ENCODE results near the gene CUL5.
"Not testable (repeated sequence)": the region's sequence is repeated elsewhere in the genome, so short reads cannot be mapped to it uniquely, and the experiment has no call there.

CUL5 gene

DNA sequence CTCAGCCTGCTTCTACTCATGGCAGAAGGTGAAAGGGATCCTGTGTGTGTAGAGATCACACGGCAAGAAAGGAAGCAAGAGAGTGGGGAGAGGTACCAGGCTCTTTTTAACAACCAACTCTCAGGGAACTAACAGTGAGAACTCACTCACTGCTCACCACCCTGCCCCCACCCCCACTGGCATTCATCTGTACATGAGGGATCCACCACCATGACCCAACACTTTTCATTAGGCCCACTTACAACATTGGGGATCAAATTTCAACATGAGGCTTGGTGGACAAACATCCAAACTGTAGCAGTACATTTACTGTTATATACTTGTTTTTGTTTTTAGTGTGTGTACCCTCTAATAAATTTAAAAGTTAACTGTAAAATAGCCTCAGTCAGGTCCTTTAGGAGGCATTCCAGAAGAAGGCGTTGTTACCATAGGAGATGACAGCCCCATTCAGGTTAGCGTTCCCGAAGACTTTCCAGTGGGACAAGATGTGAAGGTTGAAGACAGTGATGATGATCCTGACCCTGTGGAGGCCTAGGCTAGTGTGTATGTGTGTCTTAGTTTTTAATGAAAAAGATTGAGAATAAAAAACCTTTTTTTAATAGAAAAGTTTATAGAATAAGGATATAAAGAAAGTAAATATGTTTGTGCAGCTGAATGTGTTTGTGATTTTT is 11.3 kb downstream of the CUL5 start:
- no peak for DNase-seq (ENCODE audit: low read depth in 2 of 2)

DNA sequence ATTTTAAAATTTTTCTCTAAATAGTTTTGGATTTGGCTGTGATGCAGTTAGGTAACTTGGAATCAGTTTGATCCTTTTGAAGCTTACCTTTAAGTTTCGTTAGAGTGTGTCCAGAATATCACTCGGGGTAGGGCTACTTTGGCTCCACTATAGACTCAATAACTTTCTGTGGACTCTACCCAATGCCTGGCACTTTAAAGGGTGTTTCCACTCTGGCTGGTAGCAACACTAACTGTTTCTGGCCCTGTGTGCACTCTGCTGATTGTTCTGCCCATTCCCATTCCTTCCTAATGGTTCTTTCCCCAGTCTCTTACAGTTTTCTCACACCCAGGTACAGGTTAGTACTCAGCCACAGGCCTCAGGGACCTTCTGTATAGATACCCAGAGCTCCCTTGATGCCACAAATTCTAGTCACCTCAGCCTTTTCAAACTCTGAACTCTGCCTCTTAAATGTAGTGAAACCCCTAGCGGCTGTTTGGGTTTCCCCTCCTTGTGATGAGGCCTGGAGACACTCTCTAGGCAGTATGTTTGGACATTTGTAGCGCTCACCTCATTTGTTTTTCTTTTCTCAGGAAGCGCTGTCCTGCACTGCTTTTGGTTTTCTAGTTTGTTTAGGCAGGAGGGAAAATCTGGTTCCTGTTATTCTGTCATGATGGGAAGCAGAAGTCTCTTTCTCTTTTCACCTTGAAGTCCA is 16.8 kb downstream of the CUL5 start:
- no peak for DNase-seq (ENCODE audit: low read depth in 2 of 2)

DNA sequence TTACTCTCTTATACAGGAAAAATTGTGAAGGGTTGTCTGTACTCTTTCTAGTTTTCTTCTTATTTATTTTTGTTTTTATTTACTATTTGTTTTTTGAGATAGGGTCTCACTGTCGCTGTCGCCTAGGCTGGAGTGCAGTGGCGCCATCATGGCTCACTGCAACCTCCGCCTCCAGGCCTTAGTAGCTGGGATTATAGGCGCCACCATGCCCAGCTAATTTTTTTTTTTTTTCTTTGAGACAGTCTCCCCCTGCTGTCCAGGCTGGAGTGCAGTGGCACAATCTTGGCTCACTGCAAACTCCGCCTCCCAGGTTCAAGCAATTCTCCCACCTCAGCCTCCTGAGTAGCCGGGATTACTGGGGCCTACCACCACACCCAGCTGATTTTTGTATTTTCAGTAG is 18.4 kb downstream of the CUL5 start:
- DNase-seq (ENCODE audit: low read depth in 2 of 2) = no peak

DNA sequence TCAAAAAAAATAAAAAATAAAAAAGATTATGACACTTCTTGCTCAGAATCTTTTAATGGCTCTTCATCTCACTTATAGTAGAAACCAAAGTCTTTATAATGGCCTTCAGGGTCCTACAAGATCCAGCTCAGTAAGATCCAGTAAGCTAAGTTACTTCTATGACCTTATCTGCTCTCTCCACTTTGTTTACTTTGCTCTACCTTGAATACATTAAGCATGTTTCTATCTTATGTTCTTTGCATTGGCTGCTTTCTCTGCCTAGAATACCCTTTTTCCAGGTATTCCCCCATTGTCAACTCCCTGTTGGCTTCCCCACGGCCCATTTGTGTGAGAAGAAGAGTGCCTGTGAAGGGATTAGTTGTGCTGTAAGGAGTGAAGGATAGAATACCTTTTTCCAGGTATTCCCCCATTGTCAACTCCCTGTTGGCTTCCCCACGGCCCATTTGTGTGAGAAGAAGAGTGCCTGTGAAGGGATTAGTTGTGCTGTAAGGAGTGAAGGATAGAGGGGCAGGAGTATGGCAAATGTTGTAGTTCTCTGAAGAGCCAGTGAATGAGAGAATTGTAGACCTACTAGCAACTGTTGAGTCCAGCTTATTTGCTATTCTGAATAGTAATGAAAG is 20.2 kb downstream of the CUL5 start:
- not testable (repeated sequence) for DNase-seq (ENCODE audit: low read depth in 2 of 2)

DNA sequence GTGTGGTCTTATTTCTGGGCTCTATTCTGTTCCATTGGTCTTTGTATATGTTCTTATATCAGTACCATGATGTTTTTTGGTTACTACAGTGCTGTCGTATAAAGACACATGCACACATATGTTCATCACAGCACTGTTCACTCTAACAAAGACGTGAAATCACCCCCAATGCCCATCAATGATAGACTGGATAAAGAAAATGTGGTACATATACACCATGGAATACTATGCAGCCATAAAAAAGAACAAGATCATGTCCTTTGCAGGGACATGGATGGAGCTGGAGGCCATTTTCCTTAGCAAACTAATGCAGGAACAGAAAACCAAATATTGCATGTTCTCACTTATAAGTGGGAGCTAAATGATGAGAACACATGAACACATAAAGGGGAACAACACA is 22.9 kb downstream of the CUL5 start:
- not testable (repeated sequence) for DNase-seq (ENCODE audit: low read depth in 2 of 2)

DNA sequence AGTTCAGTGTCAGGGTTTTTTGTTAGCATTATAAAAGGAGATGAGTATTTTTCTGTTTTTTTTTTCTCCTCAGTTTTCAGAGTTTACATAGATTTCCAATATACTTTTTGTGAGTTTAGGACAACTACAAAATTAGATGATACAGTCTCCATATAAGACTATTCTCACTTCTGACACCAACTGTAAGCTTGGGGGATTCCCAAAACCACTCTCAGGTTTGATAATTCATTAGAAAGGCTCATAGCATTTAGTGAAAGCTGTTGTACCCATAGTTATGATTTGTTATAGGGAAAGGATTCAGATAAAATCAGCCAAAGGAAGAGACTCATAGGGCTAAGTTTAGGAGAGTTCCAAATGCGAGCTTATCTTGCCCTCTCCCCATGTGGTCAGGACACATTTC is 24.1 kb downstream of the CUL5 start:
- no peak for DNase-seq (ENCODE audit: low read depth in 2 of 2)

DNA sequence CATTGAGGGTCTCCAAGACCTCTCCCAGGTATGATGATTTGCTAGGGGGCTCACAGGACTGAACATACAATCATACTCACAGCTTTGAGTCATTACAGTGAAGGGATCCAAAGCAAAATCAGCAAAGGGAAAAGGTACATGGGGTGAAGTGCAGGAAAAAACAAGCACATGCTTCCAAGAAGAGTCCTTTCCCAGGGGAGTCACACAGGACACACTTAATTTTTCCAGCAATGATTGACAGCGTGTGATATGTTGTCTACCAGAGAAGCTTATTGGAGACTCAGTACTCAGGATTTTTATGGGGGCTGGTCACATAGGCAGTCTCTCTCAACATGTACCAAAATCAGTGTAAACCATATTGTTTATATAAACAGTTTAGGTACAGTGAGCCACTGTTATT is 25.3 kb downstream of the CUL5 start:
- no peak for DNase-seq (ENCODE audit: low read depth in 2 of 2)

DNA sequence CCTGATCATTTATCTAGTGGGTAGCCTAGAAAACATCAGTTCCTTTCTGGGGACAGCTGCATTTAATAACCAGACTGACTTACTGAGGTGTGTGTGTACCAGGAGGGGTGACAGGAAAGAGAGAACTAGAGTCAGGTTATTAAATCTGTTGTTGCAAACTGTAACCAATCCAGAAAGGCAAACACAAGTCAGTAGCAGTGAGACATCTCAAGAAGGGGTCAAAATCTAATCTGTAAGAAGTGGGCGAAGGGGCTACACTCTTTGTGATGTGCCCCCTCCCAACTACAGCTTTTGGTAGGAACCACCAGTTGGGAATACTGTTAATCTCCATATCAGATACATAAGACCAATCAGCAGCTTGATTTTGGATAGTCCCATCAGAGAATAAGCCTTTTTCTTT is 26.3 kb downstream of the CUL5 start:
- DNase-seq (ENCODE audit: low read depth in 2 of 2) = no peak

DNA sequence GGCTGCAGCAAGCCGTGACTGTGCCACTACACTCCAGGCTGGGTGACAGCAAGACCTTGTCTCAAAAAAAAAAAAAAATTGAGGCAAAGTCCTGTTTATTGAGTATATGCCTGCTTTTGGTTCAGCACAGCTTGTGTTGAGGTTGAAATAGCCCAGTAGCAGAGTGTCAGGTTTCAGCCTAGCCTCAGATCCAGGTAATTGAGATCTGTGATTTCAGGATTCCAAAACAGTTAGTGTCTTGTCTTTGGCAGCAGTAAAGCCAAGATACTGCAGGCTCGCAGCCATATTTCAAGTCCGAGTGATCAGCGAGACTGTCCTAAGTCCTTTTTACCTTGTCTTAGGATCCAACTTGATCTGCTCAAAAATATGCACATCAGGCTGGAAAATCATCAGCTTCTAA is 27.0 kb downstream of the CUL5 start:
- no peak for DNase-seq (ENCODE audit: low read depth in 2 of 2)

DNA sequence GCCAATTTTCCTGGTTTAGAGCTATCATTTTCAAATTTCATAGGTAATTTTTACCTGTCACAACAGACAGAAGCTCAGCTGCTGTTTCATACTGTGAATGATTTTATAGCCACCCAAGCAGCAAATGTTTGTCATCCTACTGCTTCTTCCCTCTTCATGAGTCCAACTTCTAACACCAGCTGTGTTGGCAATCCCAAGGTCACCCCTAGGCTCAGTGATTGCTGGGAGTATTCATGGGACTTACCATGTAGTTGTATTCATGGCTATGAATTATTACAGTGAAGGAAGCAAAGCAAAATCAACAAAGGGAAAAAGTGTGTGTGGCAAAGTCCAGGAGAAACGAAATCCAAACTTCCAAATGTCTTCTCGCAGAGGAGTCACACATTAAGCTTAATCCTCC is 28.5 kb downstream of the CUL5 start:
- no peak for DNase-seq (ENCODE audit: low read depth in 2 of 2)

DNA sequence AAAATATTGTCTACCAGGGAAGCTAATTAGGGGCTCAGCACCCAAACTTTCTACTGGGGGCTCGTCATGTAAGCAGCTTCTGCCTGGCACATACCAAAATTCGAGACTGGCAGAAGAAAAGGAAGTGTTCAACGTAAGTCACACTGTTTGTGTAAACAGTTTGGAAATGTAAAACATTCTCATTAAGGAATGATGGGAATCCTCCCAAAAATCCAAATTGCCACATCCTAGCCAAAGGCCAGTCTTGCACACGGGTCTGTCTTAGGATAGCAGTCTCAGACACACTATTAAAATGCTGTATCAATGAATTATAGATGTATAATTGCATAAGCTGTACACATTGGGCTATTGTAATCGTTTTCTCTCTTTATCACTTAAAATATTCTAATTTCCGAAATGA is 28.9 kb downstream of the CUL5 start:
- no peak for DNase-seq (ENCODE audit: low read depth in 2 of 2)

DNA sequence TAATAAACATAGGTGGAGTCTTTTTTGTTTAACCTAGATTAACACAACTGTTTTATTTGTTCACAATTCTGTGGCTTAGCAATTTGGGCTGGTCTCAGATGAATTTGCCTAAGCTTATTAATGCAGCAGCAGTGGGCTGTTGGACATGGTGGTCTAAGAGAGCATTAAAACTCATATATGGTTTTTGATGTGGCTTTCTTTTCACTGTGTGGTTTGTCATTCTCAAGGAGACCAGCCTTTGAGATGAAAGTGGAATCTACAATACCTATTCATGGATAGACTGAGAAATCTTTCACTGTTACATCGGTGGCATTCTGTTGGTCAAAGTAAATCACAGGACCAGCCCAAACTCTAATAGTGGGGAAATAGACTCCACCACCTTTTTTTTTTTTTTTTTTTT is 39.6 kb downstream of the CUL5 start:
- DNase-seq (ENCODE audit: low read depth in 2 of 2) = no peak

DNA sequence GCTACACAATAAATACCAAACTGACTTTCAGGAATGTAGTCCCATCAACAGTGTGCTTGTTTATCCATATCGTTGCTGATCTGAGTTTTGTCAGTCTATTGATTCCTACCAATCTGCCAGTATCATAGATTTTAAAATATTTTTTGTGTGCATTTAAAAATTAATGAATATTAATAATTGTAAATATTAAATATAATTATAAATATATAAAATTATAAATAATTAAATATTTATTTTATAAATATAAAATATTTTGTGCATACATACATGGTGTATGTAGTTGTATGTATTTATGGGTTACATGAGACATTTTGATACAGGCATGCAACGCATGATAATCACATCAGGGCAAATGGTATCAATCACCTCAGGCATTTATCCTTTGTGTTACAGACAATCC is 53.6 kb downstream of the CUL5 start:
- DNase-seq (ENCODE audit: low read depth in 2 of 2) = no peak

DNA sequence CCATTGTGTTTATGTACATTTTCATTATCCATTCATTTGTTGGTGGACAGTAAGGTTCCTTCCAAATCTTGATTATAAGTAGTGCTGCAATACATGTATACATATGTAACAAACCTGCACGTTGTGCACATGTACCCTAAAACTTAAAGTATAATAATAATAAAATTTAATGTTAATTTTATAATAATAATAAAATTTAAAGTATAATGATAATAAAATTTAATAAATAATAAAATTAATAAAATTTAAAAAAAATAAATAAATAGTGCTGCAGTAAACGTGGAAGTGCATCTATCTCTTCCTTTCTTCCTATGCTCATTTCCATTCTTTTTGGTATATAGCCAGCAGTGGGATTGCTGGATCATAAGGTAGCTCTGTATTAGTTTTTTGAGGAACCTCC is 54.7 kb downstream of the CUL5 start:
- DNase-seq (ENCODE audit: low read depth in 2 of 2) = no peak

DNA sequence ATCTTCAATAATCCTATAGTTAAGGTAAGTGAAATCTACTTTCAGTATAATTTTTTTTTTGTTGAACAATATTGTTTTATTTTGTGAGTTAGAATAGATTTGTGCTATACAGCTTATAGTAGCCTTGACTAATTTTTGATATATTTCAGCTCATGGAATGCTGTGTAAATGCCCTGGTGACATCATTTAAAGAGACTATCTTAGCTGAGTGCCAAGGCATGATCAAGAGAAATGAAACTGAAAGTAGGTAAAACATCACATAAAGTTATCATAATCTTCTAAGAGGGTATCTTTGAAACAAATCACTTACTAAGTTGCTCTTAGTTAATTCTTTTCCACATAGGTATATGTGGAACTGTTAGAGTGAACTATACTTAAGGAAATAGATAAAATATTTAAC is 61.2 kb downstream of the CUL5 start:
- DNase-seq (ENCODE audit: low read depth in 2 of 2) = peak; percentile 10 to 12

DNA sequence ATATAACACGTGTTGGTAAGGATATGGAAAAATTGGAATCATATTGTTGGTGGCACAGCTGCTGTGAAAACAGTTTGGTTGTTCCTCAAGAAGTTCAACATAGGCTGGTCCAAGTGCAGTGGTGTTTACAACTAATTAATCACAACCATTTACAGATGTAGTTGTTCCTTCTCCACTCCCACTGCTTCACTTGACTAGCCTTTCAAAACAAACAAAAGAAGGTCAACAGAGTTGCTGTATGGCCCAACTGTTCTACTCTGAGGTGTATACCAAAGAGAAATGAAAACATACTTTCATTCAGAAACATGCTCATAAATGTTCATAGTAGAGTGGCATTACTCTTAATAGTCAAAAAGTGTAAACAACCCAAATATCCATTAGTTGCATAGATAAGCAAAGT is 76.1 kb downstream of the CUL5 start:
- DNase-seq (ENCODE audit: low read depth in 2 of 2) = no peak

DNA sequence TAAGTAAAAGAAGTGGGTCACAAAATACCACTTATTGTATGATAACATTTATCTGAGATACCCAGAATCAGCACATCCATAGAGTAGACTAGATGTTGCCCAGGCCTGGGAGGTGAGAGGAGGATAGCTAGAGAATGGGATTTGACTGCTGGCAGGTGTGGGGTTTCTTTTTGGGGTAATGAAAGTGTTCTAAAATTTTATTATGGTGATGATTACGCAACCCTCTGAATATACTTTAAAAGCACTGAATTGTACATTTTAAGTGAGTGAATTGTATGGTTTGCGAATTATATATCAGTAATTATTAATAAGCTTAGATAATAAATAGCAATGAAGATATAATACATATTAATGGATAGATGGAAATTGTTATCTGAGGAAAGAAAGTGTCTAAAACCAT is 77.0 kb downstream of the CUL5 start:
- no peak for DNase-seq (ENCODE audit: low read depth in 2 of 2)

DNA sequence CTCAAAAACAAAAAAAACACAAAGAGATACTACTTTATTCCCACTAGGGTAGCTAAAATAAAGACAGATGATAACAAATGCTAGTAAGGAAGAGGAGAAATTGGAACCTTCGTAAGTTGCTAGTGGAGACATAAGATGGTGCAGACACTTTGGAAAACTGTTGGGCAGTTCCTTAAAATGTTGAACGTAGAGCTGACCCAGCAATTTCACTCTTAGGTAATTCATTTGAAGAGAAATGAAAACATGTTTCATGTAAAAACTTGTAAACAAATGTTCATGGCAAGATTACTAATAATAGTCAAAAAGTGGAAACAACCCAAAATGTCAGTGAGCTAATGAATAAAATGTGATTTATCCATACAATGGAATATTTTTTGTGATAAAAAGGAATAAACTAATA is 83.4 kb downstream of the CUL5 start:
- DNase-seq (ENCODE audit: low read depth in 2 of 2) = no peak

DNA sequence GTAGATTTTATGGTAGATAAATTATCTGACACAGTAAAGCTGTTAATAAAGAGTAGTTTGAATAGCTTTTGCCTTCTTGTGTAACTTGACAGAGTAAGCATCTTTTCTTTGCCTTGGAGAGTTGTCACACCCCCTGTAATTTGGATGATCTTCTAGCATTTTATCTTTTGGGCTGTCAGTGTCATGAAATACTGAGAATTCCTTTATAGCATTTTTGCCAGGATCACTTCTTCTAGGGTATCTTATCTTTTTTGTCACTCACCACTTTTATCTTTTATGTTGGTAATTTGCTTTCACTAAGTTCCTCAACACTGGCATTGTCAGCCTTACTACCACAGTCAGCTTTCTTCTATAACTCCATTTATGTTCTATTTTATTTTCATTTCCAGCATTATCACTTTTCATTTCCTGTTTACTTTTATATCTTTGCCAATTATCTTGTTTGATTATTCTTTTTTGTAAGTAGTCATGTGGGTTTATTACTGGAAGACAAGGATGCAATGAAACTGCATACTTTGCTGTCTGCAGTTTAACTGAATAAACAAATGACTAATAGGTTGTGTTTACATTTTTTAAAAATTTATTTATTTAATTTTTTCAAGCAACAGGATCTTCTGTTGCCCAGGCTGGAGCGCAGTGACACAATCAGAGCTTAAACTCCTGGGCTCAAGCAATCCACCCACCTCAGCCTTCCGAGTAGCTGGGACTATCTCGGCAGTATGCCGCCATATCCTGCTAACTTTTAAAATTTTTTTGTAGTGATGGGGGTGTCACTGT is 84.6 kb downstream of the CUL5 start:
- DNase-seq (ENCODE audit: low read depth in 2 of 2) = no peak

DNA sequence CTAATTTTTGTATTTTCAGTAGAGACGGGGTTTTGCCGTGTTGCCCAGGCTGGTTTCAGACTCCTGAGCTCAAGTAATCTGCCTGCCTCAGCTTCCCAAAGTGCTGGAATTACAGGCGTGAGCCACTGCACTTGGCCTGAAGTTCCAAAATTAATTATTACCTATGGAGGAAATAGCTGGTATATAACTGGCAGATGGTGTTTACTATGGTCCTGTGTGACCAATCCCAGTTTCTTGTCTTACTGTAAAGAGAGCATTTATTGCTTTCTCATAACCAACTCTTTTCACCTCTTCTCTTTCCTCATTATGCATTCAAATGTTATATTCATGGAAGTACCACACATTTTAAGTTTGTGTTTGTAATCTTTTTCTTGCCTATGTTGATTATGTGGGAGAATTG is 88.5 kb downstream of the CUL5 start:
- DNase-seq (ENCODE audit: low read depth in 2 of 2) = no peak

DNA sequence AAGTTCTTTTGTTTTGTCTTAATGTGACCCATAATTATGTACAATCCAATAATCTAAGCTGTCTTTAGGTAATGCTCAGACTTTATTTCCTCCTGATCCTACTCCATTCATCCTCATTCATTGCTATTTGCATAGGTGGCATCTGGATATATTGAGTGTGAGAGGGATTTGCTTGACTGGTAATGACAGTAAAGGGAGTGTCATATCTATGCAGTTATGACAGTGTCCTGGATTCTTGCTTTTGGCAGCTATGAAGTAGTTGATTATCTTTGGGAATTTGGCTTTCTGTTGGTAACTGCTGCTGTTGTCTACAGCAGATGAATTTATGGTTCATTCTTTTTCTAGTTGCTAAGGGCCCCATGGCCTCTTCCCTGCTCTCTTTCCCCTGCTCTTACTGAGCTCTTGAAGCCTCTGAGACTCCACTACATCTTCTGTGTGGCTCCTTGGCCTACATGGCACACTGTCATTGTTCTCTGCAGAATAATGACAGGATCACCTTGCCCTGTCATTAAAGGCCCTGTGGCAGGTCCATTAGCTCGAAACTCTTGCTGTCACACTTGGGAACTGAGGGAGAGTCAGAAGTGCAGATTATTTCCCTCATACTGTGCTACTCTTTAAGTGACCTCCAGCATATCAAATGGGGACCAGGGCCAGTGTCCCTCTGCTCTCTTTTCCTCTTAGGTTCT is 92.5 kb downstream of the CUL5 start:
- no peak for DNase-seq (ENCODE audit: low read depth in 2 of 2)

DNA sequence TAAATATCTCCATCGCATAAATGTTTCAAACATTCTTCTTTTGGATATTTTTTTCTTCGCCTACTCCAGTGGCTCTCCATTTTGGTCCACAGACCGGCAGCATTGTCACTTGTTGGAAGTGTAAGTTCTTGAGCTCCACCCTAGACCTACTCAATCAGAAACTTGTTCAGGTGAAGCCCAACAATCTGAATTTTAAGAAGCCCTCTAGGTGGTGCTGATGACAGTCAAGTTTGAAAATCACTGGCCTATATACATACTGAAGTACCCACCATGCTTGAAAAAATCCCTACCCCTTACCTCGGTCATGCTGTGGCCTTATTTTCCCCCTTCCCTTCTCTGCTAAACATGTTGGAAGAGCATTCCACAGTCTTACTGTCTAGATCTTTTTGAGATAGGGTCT is 102.4 kb downstream of the CUL5 start:
- DNase-seq (ENCODE audit: low read depth in 2 of 2) = no peak
